Muscle of back (tissue), 11 donors: ENCODE measurements around the gene MAN1A2. TPM values are rescaled to one million over a fixed set of nuclear protein-coding genes. Genes with fewer than 3 reads are reported as not detected.
"Not testable (repeated sequence)": the region's sequence is repeated elsewhere in the genome, so short reads cannot be mapped to it uniquely, and the experiment has no call there.

Source experiments
- DNase-seq, 3 donors: peaks; one replicate each; pipeline versions ENCODE4 v3.0.0 to v3.0.0-alpha.2; 2013
- polyA plus RNA-seq, 10 donors: library from polyadenylated mRNA; unstranded; fragments of 120-200 nt; gene quantifications; one replicate each; pipeline ENCODE4 v1.2.1, GENCODE V29; 2013; ENCODE audit not compliant: insufficient read length in 10 of 10

MAN1A2 gene
- polyA plus RNA-seq, 10 donors, result 20.0 to 32.8 (median 26.1) TPM

DNA sequence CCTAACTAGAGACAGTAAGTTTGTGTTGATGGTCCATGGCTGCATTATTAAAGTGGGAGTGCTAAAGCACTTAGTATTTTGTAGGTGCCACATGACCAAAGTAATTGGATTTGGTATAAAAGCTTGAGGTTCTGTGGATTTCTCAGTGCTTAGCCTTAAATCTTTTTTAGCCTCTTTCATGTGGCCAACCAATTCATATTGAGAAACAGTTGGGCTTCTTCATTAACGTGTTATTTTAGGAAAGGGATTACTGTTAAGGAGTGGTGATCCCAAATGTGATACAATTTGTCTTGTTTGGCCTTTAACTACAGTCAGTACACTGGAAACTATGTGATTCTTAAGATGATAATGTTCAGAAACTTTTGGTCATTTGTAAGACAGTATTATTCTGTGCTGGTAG lies 25.5 kb downstream of the MAN1A2 start:
- peak in 1 of 3 donors; percentile 24 for DNase-seq

- no peak for DNase-seq
Measured at GRCh38 chr1:117396074-117396473, 28.8 kb downstream of the MAN1A2 start.

GRCh38 chr1:117396636-117397035 lies 29.4 kb downstream of the MAN1A2 start:
- DNase-seq, result no peak

- no peak for DNase-seq
Measured at GRCh38 chr1:117398957-117399356, 31.7 kb downstream of the MAN1A2 start.

DNA sequence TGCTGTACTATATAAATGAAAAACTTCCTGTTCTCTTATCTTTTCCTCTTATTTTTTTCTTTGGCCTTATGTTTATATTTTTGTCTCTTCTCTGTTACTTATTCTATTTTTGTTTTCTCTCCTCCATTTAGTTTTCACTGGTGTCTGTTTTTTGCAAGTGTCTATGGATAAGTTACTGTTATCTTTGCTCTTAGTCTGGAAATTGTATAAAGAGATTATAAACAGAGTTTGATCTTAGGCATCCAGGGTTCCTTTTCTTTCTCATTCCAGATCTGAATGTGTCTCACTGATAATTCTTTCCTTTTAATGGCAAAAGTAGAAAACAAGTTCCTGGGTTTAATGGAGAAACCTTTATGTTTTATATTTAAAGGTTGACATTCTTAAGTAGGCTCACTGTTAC lies 34.5 kb downstream of the MAN1A2 start:
- no peak for DNase-seq

DNA sequence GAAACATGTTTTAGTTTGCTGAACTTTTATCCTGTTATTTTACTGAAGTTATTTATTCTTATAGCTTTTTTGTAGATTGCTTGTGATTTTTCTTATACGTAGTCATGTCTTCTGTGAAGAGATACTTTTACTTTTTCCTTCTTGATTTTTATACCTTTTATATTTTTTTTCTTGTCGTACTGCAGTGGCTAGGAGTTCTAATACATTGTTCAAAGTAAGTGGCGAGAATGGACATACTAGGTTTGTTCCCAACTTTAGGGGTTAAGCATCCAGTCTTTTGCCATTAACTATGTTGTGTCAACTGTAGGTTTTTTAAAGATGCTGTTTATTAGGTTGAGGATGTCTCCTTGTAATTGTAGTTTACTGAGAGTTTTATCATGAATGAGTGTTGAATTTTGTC lies 36.3 kb downstream of the MAN1A2 start:
- DNase-seq, result no peak

DNA sequence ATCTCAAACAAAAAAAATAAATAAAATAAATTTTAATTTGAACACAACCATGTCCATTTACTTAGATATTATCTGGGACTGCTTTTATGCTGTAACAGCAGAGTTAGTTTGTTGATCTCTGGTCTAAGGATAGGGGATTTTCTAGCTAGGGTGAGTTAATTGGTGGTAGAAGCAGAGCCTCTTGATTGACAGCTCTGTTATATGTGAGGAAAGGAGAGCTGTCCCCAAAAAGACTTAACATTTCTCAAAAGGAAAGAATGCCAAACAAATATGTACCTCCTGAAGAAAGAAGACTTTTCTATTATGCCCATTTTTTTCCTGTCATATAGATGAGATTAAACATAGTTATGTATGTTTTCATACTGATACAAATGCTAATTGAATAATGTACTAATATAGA lies 37.8 kb downstream of the MAN1A2 start:
- DNase-seq, result no peak

DNA sequence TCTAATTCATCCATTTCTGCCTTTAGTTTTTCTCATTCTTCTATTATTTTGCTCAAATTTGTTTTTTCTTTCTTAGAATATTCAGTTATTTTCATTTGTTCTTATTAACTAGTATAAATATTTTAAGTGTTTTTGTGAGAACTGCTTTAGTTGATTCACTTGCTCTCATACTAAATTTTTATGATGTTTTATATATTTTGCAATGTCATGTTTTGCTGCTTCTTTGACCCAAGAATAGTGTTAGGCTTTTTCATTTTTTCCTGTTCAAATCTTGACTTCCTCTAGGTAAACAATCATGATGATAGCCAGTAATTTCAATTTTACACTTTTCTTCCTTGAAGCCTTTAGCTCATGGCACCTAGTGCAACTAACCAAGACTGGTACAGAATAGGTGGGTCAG lies 45.2 kb downstream of the MAN1A2 start:
- no peak for DNase-seq

DNA sequence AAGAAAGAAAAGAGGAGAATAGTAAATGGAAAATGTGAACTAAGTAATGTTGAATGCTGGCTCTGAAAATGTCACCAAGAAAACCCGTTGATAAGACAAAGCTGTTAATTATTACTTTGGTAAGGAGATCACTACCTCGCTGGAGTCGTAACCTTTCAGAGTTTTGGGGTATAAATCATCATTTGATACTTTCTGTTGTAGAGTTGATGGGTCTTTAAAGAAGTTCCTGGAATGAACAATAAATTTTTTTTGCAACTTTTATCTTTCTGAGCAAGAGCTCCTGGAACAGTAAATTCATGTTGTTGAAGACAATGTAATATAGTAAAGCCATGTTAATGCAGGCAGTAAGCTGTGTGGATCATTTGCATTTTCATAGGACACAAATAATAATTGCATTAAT lies 46.2 kb downstream of the MAN1A2 start:
- no peak for DNase-seq

DNA sequence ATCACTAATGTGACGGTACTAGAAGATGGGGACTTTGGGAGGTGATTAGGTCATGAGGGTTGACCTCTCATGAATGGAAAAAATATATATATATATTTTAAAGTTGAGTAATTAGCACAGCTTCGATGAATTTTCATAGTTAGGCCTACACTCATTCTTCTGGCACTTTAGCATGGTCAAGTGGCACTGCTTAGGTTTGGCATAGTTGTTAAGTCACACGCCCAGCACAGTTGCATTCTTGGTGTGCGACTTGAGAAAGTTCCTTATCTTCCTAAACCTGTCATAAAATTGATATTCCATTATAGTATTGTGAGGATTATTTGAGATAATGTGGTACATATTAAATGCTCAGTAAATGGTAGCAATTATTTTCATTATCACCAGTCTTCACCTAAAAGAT lies 47.7 kb downstream of the MAN1A2 start:
- DNase-seq, result no peak

DNA sequence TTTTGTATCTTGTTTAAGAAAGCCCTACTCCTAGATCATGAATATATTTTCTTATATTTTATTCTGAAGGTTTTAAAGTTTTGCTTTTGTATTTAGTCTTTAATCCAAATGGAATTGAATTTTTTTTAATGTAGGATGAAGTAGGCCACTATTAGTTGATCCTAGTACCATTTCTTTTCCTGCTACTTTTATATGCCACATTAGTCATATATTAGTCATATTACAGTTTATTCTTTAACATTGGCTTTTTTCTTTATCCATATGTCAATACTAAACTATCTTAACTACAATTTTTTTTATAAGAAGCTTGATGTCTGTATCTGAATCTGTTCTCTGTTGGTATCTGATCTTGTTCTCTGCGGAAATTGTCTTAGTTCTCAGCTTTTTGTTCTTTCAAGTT lies 48.8 kb downstream of the MAN1A2 start:
- no peak for DNase-seq

DNA sequence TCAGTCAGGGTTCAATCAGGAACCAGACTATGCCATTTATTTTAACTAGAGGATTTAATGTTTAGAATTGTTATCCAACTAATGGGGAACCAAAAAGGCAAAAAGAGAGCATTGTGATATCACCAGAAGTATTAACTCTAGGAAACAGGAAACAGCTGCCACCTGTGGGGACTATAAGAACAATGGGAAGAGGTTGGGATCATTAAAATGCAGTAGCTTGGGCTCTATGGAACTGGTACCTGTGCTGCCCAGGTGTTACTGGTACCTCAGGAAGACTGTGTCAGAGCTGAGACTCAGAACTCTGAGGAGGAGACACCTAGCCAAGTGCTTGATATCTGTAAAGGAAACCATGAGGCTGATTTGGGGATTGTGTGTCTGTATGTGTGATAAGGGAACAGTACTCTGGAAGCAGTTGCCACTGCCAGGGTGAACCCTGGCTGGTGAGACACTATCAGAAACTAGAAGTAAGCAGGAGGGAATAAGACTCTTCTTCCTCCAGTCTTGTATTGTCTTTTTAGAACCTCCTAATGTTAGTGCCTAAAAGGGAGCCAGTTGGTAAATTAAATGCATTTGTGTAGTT lies 49.4 kb downstream of the MAN1A2 start:
- no peak for DNase-seq

DNA sequence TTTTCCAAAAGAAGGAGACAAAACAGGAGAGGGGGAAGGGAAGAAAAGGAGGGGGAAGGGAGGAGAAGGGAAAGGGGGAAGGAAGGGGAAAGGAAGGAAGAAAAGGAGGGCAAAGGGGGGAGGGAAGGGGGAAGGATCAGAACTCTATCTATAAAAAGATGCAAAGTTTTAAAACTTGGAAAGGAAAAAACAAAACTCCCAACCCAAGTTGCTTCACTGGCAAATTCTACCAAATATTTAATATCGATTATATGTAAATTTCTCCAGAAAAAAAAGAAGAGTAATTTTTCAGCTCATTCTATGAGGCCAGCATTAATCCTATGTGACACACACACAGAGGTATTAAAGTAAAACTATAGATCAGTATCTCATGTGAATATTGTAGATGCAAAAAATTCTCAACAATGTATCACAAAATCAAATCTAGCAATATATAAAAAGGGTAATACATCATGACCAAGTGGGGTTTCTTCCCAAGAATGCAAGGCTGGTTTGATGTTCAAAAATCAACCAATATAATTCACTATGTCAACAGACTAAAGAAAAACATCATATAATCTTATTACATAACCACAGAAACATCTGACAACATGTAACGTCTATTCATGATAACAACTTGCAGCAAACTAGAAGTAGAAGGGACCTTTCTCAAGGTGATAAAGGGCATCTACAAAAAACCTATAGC lies 57.9 kb downstream of the MAN1A2 start:
- DNase-seq, result no peak

- no peak for DNase-seq
Measured at GRCh38 chr1:117427297-117427696, 60.0 kb downstream of the MAN1A2 start.

DNA sequence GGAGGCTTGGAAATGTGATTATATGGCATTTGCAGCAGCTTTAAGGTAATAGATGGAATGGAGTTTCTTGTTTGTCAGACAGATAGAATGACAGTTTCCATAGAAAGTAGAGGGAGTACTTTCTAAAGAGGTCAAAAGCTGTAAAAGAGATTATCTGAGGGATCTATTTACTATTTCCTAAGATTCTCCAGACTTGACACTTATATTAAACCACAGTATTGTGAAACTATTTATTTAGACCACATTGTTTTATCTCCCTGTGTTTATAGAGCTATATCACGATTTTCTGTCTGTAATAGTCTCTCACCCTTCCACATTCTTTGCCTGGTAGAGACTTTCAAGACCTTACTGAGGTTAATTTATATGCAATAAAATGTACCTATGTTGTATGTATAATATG lies 66.7 kb downstream of the MAN1A2 start:
- no peak for DNase-seq

- DNase-seq, result no peak
Measured at GRCh38 chr1:117436513-117436912, 69.3 kb downstream of the MAN1A2 start.

GRCh38 chr1:117447661-117448060 lies 80.4 kb downstream of the MAN1A2 start:
- DNase-seq, result no peak

DNA sequence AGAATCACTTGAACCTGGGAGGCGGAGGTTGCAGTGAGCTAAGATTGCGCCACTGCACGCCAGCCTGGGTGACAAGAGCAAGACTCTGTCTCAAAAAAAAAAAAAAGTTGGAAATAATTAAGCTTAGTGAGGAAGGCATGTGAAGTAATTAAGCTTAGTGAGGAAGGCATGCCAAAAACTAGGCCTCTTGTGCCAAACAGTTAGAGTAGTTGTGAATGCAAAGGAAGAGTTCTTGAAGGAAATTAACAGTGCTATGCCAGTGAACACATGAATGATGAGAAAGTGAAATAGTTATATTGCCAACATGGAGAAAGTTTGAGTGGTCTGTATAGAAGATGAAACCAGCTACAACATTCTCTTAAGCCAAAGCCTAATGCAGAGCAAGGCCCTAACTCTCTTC lies 85.0 kb downstream of the MAN1A2 start:
- no peak for DNase-seq

DNA sequence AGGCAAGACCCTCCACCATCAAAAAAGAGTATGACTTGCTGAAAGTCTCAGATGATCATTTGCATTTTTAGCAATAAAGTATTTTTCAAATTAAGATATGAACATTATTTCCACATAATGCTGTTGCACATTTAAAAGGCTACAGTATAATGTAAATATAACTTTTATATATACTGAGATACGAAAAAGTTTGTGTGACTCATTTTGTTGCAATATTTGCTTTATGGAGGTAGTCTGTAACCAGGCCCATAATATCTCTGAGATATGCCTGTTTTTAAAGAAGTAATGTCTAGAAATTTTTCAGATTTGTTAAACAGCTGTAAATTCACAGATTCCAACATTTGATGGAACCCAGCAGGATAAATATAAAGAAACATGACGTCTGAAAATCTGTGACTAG lies 86.7 kb downstream of the MAN1A2 start:
- DNase-seq, result no peak

GRCh38 chr1:117458410-117458809 lies 91.2 kb downstream of the MAN1A2 start:
- DNase-seq, result not testable (repeated sequence)

DNA sequence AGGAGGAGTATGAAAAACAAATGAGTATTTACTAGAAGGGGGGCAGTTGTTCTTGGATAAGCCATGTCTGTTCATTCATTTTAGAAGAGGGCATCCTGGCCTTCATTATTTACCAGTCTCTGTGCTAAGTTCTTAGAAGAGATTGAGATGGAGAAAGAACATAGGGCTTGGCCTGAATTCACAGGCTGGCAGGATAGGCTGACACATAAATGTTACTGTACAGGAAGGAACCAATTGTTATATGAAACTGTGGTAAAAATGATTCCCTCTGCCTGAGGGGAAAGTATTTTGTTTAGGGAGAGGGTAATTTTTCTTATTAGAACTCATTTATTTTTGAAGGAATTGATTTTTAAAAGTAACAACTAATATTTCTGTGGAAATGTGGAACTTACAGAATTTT lies 99.5 kb downstream of the MAN1A2 start:
- DNase-seq, result no peak

GRCh38 chr1:117467336-117467735 lies 100.1 kb downstream of the MAN1A2 start:
- DNase-seq, result no peak

DNA sequence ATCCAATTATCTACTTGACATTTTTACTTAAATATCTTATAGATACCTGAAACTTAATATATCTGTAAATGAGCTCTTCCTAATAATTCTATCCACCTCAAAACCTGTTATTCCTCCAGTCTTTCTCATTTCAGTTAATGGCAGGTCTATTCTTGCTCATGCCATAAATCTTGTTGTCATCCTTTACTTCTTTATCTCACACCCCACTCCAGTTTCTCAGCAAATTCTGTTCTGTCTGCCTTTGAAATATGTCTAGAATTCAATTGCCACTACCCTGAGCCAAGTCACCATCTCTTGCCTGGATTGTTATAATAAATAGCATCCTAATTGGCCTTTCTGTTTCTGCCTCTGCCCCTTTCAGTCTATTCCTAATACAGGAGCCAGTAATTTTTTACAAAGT lies 105.8 kb downstream of the MAN1A2 start:
- DNase-seq, result no peak

GRCh38 chr1:117475495-117475894 lies 108.2 kb downstream of the MAN1A2 start:
- DNase-seq, result not testable (repeated sequence)
